Measurements from ENCODE around the gene GCSAM. TPM values are rescaled to one million over a fixed set of nuclear protein-coding genes. Genes with fewer than 3 reads are reported as not detected.

GCSAM gene
- total RNA-seq, 1 experiment from 2014 or later, result not detected

GRCh38 chr3:112134335-112135124 is 1.5 kb upstream of the GCSAM start:
- H3K27me3 Mint-ChIP-seq (ENCODE audit: insufficient read depth, unreplicated experiment), result no peaks in the 10 kb centered on the region
- ChIA-PET CTCF (no interaction called here), POLR2A (no interaction called here)
- no peak for TF ChIP-seq CTCF (IDR thresholded peaks at IDR 0.05; ENCODE audit: insufficient read depth in 1 of 2, low read depth in 1 of 2, low read length in 1 of 2, severe bottlenecking in 1 of 2, unreplicated experiment in 1 of 2)
- no peaks in the 10 kb centered on the region for H3K27me3 ChIP-seq (replicated peaks; ENCODE audit: control insufficient read depth, insufficient read depth, low read length)
- H3K9me3 Mint-ChIP-seq (ENCODE audit: unreplicated experiment), result no peaks in the 10 kb centered on the region
- H3K27ac Mint-ChIP-seq (ENCODE audit: unreplicated experiment), result no peak overlapping the region
- H3K4me3 ChIP-seq (ENCODE audit: low read depth, low read length), result no peak overlapping the region
- H3K9me3 ChIP-seq, result 0 out of 2 replicates have a peak, but pooled peaks cover 3% of the 10 kb centered on the region
- peaks cover 11% of the 10 kb centered on the region for H3K36me3 Mint-ChIP-seq (ENCODE audit: insufficient read depth, unreplicated experiment)
- peaks cover 7% of the 10 kb centered on the region for H3K4me1 ChIP-seq
- DNase-seq, result no peak
- peaks cover 6% of the 10 kb centered on the region for H3K4me1 Mint-ChIP-seq (ENCODE audit: low read depth, unreplicated experiment)
- intact Hi-C loops (cut with micrococcal nuclease; ENCODE audit: unreplicated experiment), result no loop called here
- no peak overlapping the region for H3K4me3 Mint-ChIP-seq (ENCODE audit: unreplicated experiment)
- BruUV-seq (replicated peaks), result no TSS peak
- 0 out of 2 replicates have a peak, but pooled peaks cover 1% of the 10 kb centered on the region for H3K36me3 ChIP-seq (ENCODE audit: control insufficient read depth, insufficient read depth, low read length)

GRCh38 chr3:112133626-112134334 is 732 bp upstream of the GCSAM start:
- Histone ChIP-seq H3K27me3 (replicated peaks; ENCODE audit: control insufficient read depth, insufficient read depth, low read length) (no peaks in the 10 kb centered on the region), H3K4me3 (ENCODE audit: low read depth, low read length) (no peak overlapping the region), H3K4me1 (peaks cover 15% of the 10 kb centered on the region), H3K9me3 (0 out of 2 replicates have a peak, but pooled peaks cover 3% of the 10 kb centered on the region), H3K36me3 (ENCODE audit: control insufficient read depth, insufficient read depth, low read length) (0 out of 2 replicates have a peak, but pooled peaks cover 2% of the 10 kb centered on the region)
- DNase-seq, result no peak
- H3K4me3 Mint-ChIP-seq (ENCODE audit: unreplicated experiment), result no peak overlapping the region
- peaks cover 13% of the 10 kb centered on the region for H3K36me3 Mint-ChIP-seq (ENCODE audit: insufficient read depth, unreplicated experiment)
- peaks cover 13% of the 10 kb centered on the region for H3K4me1 Mint-ChIP-seq (ENCODE audit: low read depth, unreplicated experiment)
- no peaks in the 10 kb centered on the region for H3K9me3 Mint-ChIP-seq (ENCODE audit: unreplicated experiment)
- intact Hi-C loops (cut with micrococcal nuclease; ENCODE audit: unreplicated experiment), result no loop called here
- no TSS peak for BruUV-seq (replicated peaks)
- no peak for TF ChIP-seq CTCF (IDR thresholded peaks at IDR 0.05; ENCODE audit: insufficient read depth in 1 of 2, low read depth in 1 of 2, low read length in 1 of 2, severe bottlenecking in 1 of 2, unreplicated experiment in 1 of 2)
- ChIA-PET CTCF (no interaction called here), POLR2A (no interaction called here)
- no peaks in the 10 kb centered on the region for H3K27me3 Mint-ChIP-seq (ENCODE audit: insufficient read depth, unreplicated experiment)
- no peak overlapping the region for H3K27ac Mint-ChIP-seq (ENCODE audit: unreplicated experiment)

- H3K4me3 Mint-ChIP-seq (ENCODE audit: unreplicated experiment), result no peak overlapping the region
- peaks cover 27% of the 10 kb centered on the region for H3K4me1 ChIP-seq
- 0 out of 2 replicates have a peak, but pooled peaks cover 3% of the 10 kb centered on the region for H3K9me3 ChIP-seq
- CTCF ChIA-PET, result no interaction called here
- H3K9me3 Mint-ChIP-seq (ENCODE audit: unreplicated experiment), result no peaks in the 10 kb centered on the region
- no peaks in the 10 kb centered on the region for H3K27me3 Mint-ChIP-seq (ENCODE audit: insufficient read depth, unreplicated experiment)
- BruUV-seq (replicated peaks), result no TSS peak
- no peak for DNase-seq
- no peak overlapping the region for H3K4me3 ChIP-seq (ENCODE audit: low read depth, low read length)
- peaks cover 15% of the 10 kb centered on the region for H3K4me1 Mint-ChIP-seq (ENCODE audit: low read depth, unreplicated experiment)
- peaks cover 19% of the 10 kb centered on the region for H3K36me3 Mint-ChIP-seq (ENCODE audit: insufficient read depth, unreplicated experiment)
- POLR2A ChIA-PET, result no interaction called here
- H3K27ac Mint-ChIP-seq (ENCODE audit: unreplicated experiment), result no peak overlapping the region
- TF ChIP-seq CTCF (IDR thresholded peaks at IDR 0.05; ENCODE audit: insufficient read depth in 1 of 2, low read depth in 1 of 2, low read length in 1 of 2, severe bottlenecking in 1 of 2, unreplicated experiment in 1 of 2), result no peak
- no peaks in the 10 kb centered on the region for H3K27me3 ChIP-seq (replicated peaks; ENCODE audit: control insufficient read depth, insufficient read depth, low read length)
- 0 out of 2 replicates have a peak, but pooled peaks cover 2% of the 10 kb centered on the region for H3K36me3 ChIP-seq (ENCODE audit: control insufficient read depth, insufficient read depth, low read length)
- intact Hi-C loops (cut with micrococcal nuclease; ENCODE audit: unreplicated experiment), result no loop called here
Measured at GRCh38 chr3:112132554-112132953, 494 bp downstream of the GCSAM start.

Measured in Caco-2 (cell line).